Mucosa of descending colon (tissue), 3 donors: ENCODE results near the gene SH3RF2. TPM values are rescaled to one million over a fixed set of nuclear protein-coding genes. Genes with fewer than 3 reads are reported as not detected.

Source experiments
- ATAC-seq: fragments of 200-7000 bp; cut with Tn5 transposase; one replicate; pipeline ENCODE4 v1.9.1; 2020; ENCODE audit warnings: mild to moderate bottlenecking, moderate library complexity
- DNase-seq, 3 donors: peaks; one replicate each; pipeline ENCODE4 v3.0.0-alpha.2; 2020
- H3K36me3 ChIP-seq: fragments of 200-600 bp; one replicate; pipeline ENCODE4 v1.8.0; 2021; ENCODE audit warnings: low read depth, mild to moderate bottlenecking
- H3K4me1 ChIP-seq: fragments of 200-600 bp; one replicate; pipeline ENCODE4 v1.8.0; 2021; ENCODE audit warnings: low read depth, mild to moderate bottlenecking
- H3K4me3 ChIP-seq: fragments of 200-600 bp; one replicate; pipeline ENCODE4 v1.8.0; 2021; ENCODE audit warnings: mild to moderate bottlenecking
- H3K9me3 ChIP-seq: fragments of 200-600 bp; one replicate; pipeline ENCODE4 v1.8.0; 2021; ENCODE audit warnings: mild to moderate bottlenecking
- CTCF ChIP-seq: fragments of 200-600 bp; IDR thresholded peaks from one replicate; pipeline ENCODE4 v1.8.0; 2022; ENCODE audit warnings: antibody characterized with exemption, mild to moderate bottlenecking
- intact Hi-C, 2 donors: fragments of 100-400 bp; cut with DNase I in 1 of 2; cut with micrococcal nuclease in 1 of 2; formaldehyde crosslinking; loops; one replicate each; pipeline versions ENCODE4 v1.11.0 to v1.11.1; 2022; cut with DNase I, micrococcal nuclease
- total RNA-seq, 3 donors: library from RNA; stranded (reverse); fragmentation: NEBNext Ultra II Directional in 2 of 3; extraction: Animal tissue kit (Norgen Biotek cat#: 25700) in 2 of 3; gene quantifications; one replicate each; pipeline versions ENCODE4 v1.2.1 to v1.2.4, GENCODE V29; 2021 to 2023
- donor health status: DM: no; HTN: no; CAD: no; lungs with moderate emphysema.
- donor health status: DM: no; HTN: no; CAD: no.
- donor health status: DM: no; HTN: yes; CAD: no.

Gene SH3RF2
- total RNA-seq, 3 donors from 2014 or later, result 36.8 to 99.7 (median 61.5) TPM

DNA sequence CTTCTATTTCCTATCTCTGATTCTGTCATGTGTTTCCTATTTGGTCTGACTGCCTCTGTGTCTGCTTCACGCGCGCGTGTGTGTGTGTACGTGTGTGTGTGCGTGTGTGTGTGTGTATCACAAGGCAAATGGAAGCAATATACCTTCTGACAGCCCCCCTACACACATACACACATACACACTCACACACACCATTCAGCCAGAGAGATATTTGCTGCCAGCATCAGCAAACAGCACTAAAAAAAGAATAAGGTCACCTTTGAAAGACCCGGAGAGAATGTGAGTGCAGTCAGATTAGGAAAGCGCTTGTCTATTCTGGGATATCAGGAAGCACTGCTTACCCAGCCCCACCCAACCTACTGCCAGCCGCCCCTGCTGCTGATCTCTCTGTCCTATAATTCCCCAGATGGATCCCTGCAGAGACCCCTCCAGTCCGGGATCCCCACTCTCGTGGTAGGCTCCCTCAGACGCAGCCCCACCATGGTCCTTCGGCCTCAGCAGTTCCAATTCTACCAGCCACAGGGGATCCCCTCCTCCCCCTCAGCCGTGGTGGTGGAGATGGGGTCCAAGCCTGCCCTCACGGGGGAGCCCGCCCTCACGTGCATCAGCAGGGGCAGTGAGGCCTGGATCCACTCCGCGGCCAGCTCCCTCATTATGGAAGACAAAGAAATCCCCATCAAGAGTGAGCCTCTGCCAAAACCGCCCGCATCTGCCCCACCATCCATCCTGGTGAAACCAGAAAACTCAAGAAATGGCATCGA lies 123.3 kb downstream of the SH3RF2 start:
- intact Hi-C loops, result no loop called here
- no peaks in the 10 kb centered on the region for H3K9me3 ChIP-seq
- no peaks in the 10 kb centered on the region for H3K36me3 ChIP-seq
- no peak overlapping the region for H3K4me3 ChIP-seq
- H3K4me1 ChIP-seq, result no peaks in the 10 kb centered on the region
- no peak for DNase-seq
- ATAC-seq, result no peak
- TF ChIP-seq CTCF, result no peak

DNA sequence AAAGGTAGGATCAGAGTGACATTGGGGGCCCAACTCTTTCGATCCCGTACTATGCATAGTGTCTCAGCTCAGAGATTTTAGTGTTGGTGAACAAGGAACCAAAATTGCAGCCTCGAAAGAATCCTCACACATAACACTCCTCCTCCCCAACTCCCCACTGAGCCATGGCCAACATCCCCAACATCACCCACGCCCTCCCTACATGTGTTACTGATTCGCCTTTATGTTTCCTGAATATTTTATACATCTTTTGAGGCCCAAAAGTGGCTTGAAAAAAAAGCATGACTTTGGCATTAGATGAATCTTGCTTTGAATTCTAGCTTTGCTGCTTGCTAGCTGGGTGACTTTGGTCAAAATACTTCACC lies 123.8 kb downstream of the SH3RF2 start:
- ATAC-seq (no peak), DNase-seq (no peak)
- no peaks in the 10 kb centered on the region for H3K9me3 ChIP-seq
- H3K4me3 ChIP-seq, result no peak overlapping the region
- intact Hi-C loops, result no loop called here
- TF ChIP-seq CTCF, result no peak
- H3K4me1 ChIP-seq, result no peaks in the 10 kb centered on the region
- H3K36me3 ChIP-seq, result peaks cover 2% of the 10 kb centered on the region

DNA sequence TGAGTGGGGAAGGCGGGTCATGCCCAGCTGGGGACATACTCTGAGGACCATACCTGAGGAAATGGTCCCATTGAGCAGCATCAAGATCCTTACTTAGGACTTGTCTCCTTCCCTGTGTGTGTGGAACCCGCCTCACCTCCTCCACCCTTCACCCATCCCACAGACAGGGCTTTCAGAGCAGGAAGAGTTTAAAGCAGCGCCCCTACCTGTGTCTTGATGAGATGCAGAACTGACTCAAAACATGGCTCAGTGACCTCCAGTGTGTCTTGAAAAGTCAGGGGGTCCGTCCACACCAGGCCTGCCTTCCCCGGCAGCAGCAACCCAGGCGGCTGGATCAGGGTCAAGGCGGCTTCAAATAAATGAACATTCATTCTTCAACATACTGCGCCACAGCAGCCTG lies 130.6 kb downstream of the SH3RF2 start:
- Histone ChIP-seq H3K4me1 (no peaks in the 10 kb centered on the region), H3K4me3 (no peak overlapping the region), H3K36me3 (peaks cover 2% of the 10 kb centered on the region), H3K9me3 (no peaks in the 10 kb centered on the region)
- no peak for TF ChIP-seq CTCF
- DNase-seq (no peak), ATAC-seq (no peak)
- intact Hi-C loops, result no loop called here

DNA sequence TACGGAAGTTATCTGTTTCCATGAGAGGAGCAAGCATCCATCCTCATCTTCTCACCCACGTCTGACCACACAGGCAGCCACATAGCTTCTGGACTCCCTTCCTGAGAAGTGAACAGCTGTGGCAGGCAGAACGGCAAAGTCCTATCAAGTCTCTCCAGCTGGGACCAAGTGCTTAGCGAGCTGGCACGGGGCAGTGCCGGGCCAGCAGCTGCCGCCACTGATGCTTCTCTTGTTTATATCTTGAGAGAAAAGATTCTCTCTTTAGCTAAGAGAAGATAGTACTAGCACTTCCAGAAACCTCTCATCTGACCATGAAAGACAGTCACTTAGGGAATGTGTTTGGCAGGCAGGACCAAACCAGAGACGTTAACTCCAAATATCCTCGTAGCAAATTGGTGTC lies 131.8 kb downstream of the SH3RF2 start:
- DNase-seq, result no peak
- intact Hi-C loops, result no loop called here
- TF ChIP-seq CTCF, result no peak
- peaks cover 2% of the 10 kb centered on the region for H3K36me3 ChIP-seq
- H3K4me1 ChIP-seq, result no peaks in the 10 kb centered on the region
- no peaks in the 10 kb centered on the region for H3K9me3 ChIP-seq
- ATAC-seq, result peak; percentile 6
- H3K4me3 ChIP-seq, result no peak overlapping the region

DNA sequence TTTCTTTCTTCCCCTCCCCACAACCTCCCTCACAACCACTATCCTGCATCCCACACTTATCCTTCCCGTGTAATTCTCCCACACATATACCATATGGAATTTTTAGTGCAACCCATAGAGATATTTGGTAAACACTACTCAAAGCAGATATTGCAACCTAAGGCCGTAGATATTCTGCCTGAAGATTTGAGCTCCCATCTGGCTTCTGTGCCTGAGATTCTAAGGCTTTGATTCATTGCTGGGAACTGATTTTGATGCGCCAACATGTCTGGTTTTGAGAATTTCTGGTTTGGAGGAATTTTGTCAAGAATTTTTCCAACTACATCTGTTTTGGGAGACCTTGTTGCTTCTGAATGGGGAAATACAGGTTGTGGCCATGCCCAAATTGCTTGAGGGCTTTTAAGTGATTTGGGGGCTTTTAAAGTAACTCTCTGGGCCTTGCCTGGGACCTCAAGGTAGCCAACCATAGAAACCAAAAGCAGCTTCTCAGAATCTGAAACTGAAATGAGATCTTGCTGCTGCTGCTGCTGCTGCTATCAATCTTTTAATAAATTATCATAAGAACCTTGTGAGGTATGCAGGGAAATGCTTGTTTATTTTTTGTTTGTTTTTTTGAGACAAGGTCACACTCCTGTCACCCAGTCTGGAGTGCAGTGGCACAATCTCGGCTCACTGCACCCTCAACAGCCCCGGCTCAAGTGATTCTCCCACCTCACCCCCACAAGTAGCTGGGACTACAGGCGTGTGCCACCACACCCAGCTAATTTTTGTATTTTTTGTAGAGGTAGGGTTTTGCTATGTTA lies 132.8 kb downstream of the SH3RF2 start:
- ATAC-seq, result no peak

More for the DNA sequence above, 132.8 kb downstream of the SH3RF2 start:
- Histone ChIP-seq H3K9me3 (no peaks in the 10 kb centered on the region), H3K36me3 (peaks cover 2% of the 10 kb centered on the region), H3K4me1 (no peaks in the 10 kb centered on the region), H3K4me3 (no peak overlapping the region)
- TF ChIP-seq CTCF, result no peak
- intact Hi-C loops, result no loop called here
- no peak for DNase-seq
